Uterus (tissue), 2 donors: Measurements from ENCODE around the gene ILDR2.

Experiments used
- CTCF ChIP-seq, 4 experiments: fragments of 200-600 bp in 2 of 4; fragments of 450-650 bp in 2 of 4; sonication (generic) in 2 of 4; IDR thresholded peaks; one replicate each; pipeline ENCODE4 v1.5.1; 2016 to 2019; ENCODE audit warnings: antibody characterized with exemption in 4 of 4, mild to moderate bottlenecking in 2 of 4, moderate library complexity in 1 of 4
- POLR2A ChIP-seq, 2 donors: fragments of 450-650 bp; IDR thresholded peaks; one replicate each; pipeline ENCODE4 v1.6.1; 2016; ENCODE audit warnings: antibody characterized with exemption in 2 of 2, mild to moderate bottlenecking in 1 of 2, moderate library complexity in 1 of 2

- TF ChIP-seq POLR2A (IDR thresholded peaks at IDR 0.05) (no peak), CTCF (IDR thresholded peaks at IDR 0.05) (no peak)
These were observed 6.2 kb upstream of the ILDR2 start for GRCh38 chr1:166981589-166981988.
